HepG2 (cell line): ENCODE measurements around the gene DNAJA3. TPM values are rescaled to one million over a fixed set of nuclear protein-coding genes. Genes with fewer than 3 reads are reported as not detected.

ENCODE experiments used
- BCL6 ChIP-seq: IDR thresholded peaks from 2 replicates; pipeline ENCODE4 v1.6.1; 2016; ENCODE audit warnings: missing genetic modification reagents, missing compliant biosample characterization
- GRHL1 ChIP-seq: sonication (generic); formaldehyde crosslinking; conservative IDR thresholded peaks from 2 replicates; pipeline ENCODE4 v1.8.0; 2022; ENCODE audit warnings: missing genetic modification reagents
- KAT2B ChIP-seq: fragments of 150-350 bp; IDR thresholded peaks from 2 replicates; pipeline ENCODE4 v1.6.1; 2014; ENCODE audit warnings: low read depth, low read length, borderline replicate concordance
- MED1 ChIP-seq: sonication (generic); formaldehyde crosslinking; IDR thresholded peaks from 2 replicates; pipeline ENCODE4 v1.4.0; 2020; ENCODE audit warnings: missing genetic modification reagents
- NCOA2 ChIP-seq: sonication (generic); formaldehyde crosslinking; IDR thresholded peaks from 2 replicates; pipeline ENCODE4 v1.8.0; 2022; ENCODE audit warnings: inconsistent platforms
- NR2F6 ChIP-seq, 2 experiments: IDR thresholded peaks; 2 replicates each; pipeline ENCODE4 v1.6.1; 2016; ENCODE audit warnings: antibody characterized with exemption in 1 of 2, mild to moderate bottlenecking in 1 of 2
- PHF5A ChIP-seq: IDR thresholded peaks from one replicate; pipeline ENCODE4 v1.6.1; 2018; ENCODE audit warnings: low read depth, missing genetic modification reagents; ENCODE audit not compliant: unreplicated experiment
- POGZ ChIP-seq: sonication (generic); formaldehyde crosslinking; IDR thresholded peaks from 2 replicates; pipeline ENCODE4 v1.4.0; 2020; ENCODE audit warnings: mild to moderate bottlenecking, missing genetic modification reagents
- POLR2AphosphoS5 ChIP-seq: IDR thresholded peaks from 2 replicates; pipeline ENCODE4 v1.6.1; 2012; ENCODE audit warnings: low read depth, low read length
- RFX1 ChIP-seq: fragments of 450-650 bp; IDR thresholded peaks from 2 replicates; pipeline ENCODE4 v1.6.1; 2017
- RFXANK ChIP-seq: IDR thresholded peaks from 2 replicates; pipeline ENCODE4 v1.6.1; 2016
- RXRA ChIP-seq: sonication (generic); formaldehyde crosslinking; IDR thresholded peaks from 2 replicates; pipeline ENCODE4 v1.5.1; 2020; ENCODE audit warnings: missing genetic modification reagents
- ZNF274 ChIP-seq: sonication (generic); formaldehyde crosslinking; IDR thresholded peaks from 2 replicates; pipeline ENCODE4 v1.5.1; 2020; ENCODE audit warnings: mild to moderate bottlenecking, missing genetic modification reagents
- ZNF687 ChIP-seq: sonication (generic); formaldehyde crosslinking; IDR thresholded peaks from 2 replicates; pipeline ENCODE4 v1.5.1; 2020; ENCODE audit warnings: mild to moderate bottlenecking, missing genetic modification reagents, moderate library complexity
- ZNF776 ChIP-seq: sonication (generic); formaldehyde crosslinking; IDR thresholded peaks from 2 replicates; pipeline ENCODE4 v1.4.0; 2020; ENCODE audit warnings: mild to moderate bottlenecking, missing genetic modification reagents
- ZNF780A ChIP-seq: sonication (generic); formaldehyde crosslinking; IDR thresholded peaks from 2 replicates; pipeline ENCODE4 v1.8.0; 2022; ENCODE audit warnings: mild to moderate bottlenecking, missing genetic modification reagents, moderate library complexity
- polyA plus RNA-seq, 8 experiments: library from polyadenylated mRNA; depleted of rRNA in 3 of 8; stranded (reverse) in 7 of 8; unstranded in 1 of 8; fragments of >200 nt; fragmentation: Illumina TruSeq in 4 of 8; extraction: Trizol in 4 of 8; gene quantifications; 2 replicates each; pipeline versions ENCODE4 v1.2.1 to v1.2.3, GENCODE V29; 2011 to 2016; ENCODE audit warnings: low read depth in 4 of 8, missing spikeins in 1 of 8, mixed read lengths in 1 of 8; ENCODE audit not compliant: insufficient read depth in 1 of 8
- total RNA-seq, 5 experiments: library from RNA; depleted of rRNA; stranded (reverse); fragments of >200 nt; fragmentation: Illumina TruSeq; extraction: Trizol; gene quantifications; 2 replicates each; pipeline ENCODE4 v1.2.3, GENCODE V29; 2016; ENCODE audit warnings: low read depth in 1 of 5
- TF ChIP-seq, protein P1 (sequence below): IDR thresholded peaks from 2 replicates; pipeline ENCODE4 v1.6.1; 2016; ENCODE audit warnings: low read depth
- TF ChIP-seq, protein P2 (sequence below): sonication (generic); formaldehyde crosslinking; IDR thresholded peaks from 2 replicates; pipeline ENCODE4 v1.9.0; 2021; ENCODE audit warnings: missing genetic modification reagents, borderline replicate concordance
- TF ChIP-seq, protein P3 (sequence below): IDR thresholded peaks from 2 replicates; pipeline ENCODE4 v1.6.1; 2012; ENCODE audit warnings: inconsistent platforms
- TF ChIP-seq, protein P4 (sequence below): sonication (generic); formaldehyde crosslinking; IDR thresholded peaks from 2 replicates; pipeline ENCODE4 v1.4.0; 2020; ENCODE audit warnings: missing genetic modification reagents

DNAJA3 gene
- total and polyA plus RNA-seq, 2 of the 13 experiments (the other 11 are each of a cell fraction or from before 2014, with no cell fraction given) = 77.0 to 83.3 TPM

- peak; percentile 84 for TF ChIP-seq ZNF687
- no peak for TF ChIP-seq BCL6
- TF ChIP-seq, protein P1, sequence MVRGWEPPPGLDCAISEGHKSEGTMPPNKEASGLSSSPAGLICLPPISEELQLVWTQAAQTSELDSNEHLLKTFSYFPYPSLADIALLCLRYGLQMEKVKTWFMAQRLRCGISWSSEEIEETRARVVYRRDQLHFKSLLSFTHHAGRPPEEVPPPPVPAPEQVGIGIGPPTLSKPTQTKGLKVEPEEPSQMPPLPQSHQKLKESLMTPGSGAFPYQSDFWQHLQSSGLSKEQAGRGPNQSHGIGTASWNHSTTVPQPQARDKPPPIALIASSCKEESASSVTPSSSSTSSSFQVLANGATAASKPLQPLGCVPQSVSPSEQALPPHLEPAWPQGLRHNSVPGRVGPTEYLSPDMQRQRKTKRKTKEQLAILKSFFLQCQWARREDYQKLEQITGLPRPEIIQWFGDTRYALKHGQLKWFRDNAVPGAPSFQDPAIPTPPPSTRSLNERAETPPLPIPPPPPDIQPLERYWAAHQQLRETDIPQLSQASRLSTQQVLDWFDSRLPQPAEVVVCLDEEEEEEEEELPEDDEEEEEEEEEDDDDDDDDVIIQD = no peak
- no peak for TF ChIP-seq POGZ (CRISPR knock-in tag)
- TF ChIP-seq ZNF274 (CRISPR knock-in tag) = peak; percentile 52; the same call in 1 of the 2 replicates
- TF ChIP-seq KAT2B = no peak
- TF ChIP-seq, protein P2, sequence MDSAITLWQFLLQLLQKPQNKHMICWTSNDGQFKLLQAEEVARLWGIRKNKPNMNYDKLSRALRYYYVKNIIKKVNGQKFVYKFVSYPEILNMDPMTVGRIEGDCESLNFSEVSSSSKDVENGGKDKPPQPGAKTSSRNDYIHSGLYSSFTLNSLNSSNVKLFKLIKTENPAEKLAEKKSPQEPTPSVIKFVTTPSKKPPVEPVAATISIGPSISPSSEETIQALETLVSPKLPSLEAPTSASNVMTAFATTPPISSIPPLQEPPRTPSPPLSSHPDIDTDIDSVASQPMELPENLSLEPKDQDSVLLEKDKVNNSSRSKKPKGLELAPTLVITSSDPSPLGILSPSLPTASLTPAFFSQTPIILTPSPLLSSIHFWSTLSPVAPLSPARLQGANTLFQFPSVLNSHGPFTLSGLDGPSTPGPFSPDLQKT = no peak
- no peak for TF ChIP-seq NCOA2
- no peak for TF ChIP-seq PHF5A (CRISPR knock-in tag)
- no peak for TF ChIP-seq RFX1
- no peak for TF ChIP-seq ZNF780A (CRISPR knock-in tag)
- no peak for TF ChIP-seq RFXANK (CRISPR knock-in tag)
- TF ChIP-seq, protein P3, sequence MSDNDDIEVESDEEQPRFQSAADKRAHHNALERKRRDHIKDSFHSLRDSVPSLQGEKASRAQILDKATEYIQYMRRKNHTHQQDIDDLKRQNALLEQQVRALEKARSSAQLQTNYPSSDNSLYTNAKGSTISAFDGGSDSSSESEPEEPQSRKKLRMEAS = peak; percentile 89
- TF ChIP-seq POLR2AphosphoS5 = no peak
- TF ChIP-seq MED1 (CRISPR knock-in tag) = 0 out of 2 replicates have a peak, but pooled peaks have one; percentile 28
- TF ChIP-seq NR2F6 (IDR thresholded peaks at IDR 0.05) = no peak
- no peak for TF ChIP-seq NR2F6 (CRISPR knock-in tag; IDR thresholded peaks at IDR 0.05)
- TF ChIP-seq, protein P4, sequence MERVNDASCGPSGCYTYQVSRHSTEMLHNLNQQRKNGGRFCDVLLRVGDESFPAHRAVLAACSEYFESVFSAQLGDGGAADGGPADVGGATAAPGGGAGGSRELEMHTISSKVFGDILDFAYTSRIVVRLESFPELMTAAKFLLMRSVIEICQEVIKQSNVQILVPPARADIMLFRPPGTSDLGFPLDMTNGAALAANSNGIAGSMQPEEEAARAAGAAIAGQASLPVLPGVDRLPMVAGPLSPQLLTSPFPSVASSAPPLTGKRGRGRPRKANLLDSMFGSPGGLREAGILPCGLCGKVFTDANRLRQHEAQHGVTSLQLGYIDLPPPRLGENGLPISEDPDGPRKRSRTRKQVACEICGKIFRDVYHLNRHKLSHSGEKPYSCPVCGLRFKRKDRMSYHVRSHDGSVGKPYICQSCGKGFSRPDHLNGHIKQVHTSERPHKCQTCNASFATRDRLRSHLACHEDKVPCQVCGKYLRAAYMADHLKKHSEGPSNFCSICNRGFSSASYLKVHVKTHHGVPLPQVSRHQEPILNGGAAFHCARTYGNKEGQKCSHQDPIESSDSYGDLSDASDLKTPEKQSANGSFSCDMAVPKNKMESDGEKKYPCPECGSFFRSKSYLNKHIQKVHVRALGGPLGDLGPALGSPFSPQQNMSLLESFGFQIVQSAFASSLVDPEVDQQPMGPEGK (CRISPR knock-in tag) = no peak
- TF ChIP-seq ZNF776 = peak; percentile 65; the same call in 1 of the 2 replicates
- TF ChIP-seq RXRA (CRISPR knock-in tag) = no peak
- TF ChIP-seq GRHL1 (CRISPR knock-in tag) = no peak
These were observed 9.3 kb upstream of the DNAJA3 start, which contains the start of gene CORO7 (continued) for GRCh38 chr16:4416200-4417032.
